GM12878 (cell line): ENCODE data around the gene STAT3. TPM values are rescaled to one million over a fixed set of nuclear protein-coding genes. Genes with fewer than 3 reads are reported as not detected.

ENCODE experiments used
- CEBPB ChIP-seq, 2 experiments: fragments of 150-350 bp in 1 of 2; IDR thresholded peaks; 2 replicates each; pipeline ENCODE4 v1.6.1; 2012 to 2014; ENCODE audit warnings: low read depth in 2 of 2, low read length in 2 of 2, borderline replicate concordance in 1 of 2, inconsistent platforms in 1 of 2
- CHD2 ChIP-seq: IDR thresholded peaks from 2 replicates; pipeline ENCODE4 v1.6.1; 2011; ENCODE audit warnings: low read depth, low read length, improper control_type of control experiment, borderline replicate concordance
- CREM ChIP-seq: IDR thresholded peaks from 2 replicates; pipeline ENCODE4 v1.6.1; 2014; ENCODE audit warnings: antibody characterized with exemption, low read depth
- EED ChIP-seq: sonication (generic); IDR thresholded peaks from 2 replicates; pipeline ENCODE4 v1.6.1; 2016; ENCODE audit warnings: antibody characterized with exemption, low read depth
- ESRRA ChIP-seq: IDR thresholded peaks from 2 replicates; pipeline ENCODE4 v1.6.1; 2012; ENCODE audit warnings: mild to moderate bottlenecking, low read length, improper control_type of control experiment
- IKZF1 ChIP-seq: fragments of 450-650 bp; conservative IDR thresholded peaks from 2 replicates; pipeline ENCODE4 v1.6.1; 2017; ENCODE audit warnings: antibody characterized with exemption, mild to moderate bottlenecking
- JUNB ChIP-seq: IDR thresholded peaks from 2 replicates; pipeline ENCODE4 v1.6.1; 2016; ENCODE audit warnings: antibody characterized with exemption, mild to moderate bottlenecking
- NFIC ChIP-seq: IDR thresholded peaks from 2 replicates; pipeline ENCODE4 v1.6.1; 2012; ENCODE audit warnings: low read depth, mild to moderate bottlenecking, inconsistent platforms, low read length, moderate library complexity
- POLR2A ChIP-seq: IDR thresholded peaks from 2 replicates; pipeline ENCODE4 v1.6.1; 2011; ENCODE audit warnings: low read depth, mild to moderate bottlenecking, low read length
- RUNX3 ChIP-seq: IDR thresholded peaks from 2 replicates; pipeline ENCODE4 v1.6.1; 2012; ENCODE audit warnings: low read length, inconsistent platforms
- TCF3 ChIP-seq: IDR thresholded peaks from 2 replicates; pipeline ENCODE4 v1.6.1; 2012; ENCODE audit warnings: low read depth, mild to moderate bottlenecking, low read length, borderline replicate concordance; ENCODE audit not compliant: insufficient read depth
- ZSCAN29 ChIP-seq: fragments of 450-650 bp; IDR thresholded peaks from 2 replicates; pipeline ENCODE4 v1.6.1; 2017; ENCODE audit warnings: mild to moderate bottlenecking, moderate library complexity
- polyA plus RNA-seq, 11 experiments: library from polyadenylated mRNA; depleted of rRNA in 4 of 11; unstranded in 6 of 11; stranded (reverse) in 5 of 11; fragments of >200 nt; fragmentation: Nextera tagmentation in 4 of 11; fragmentation: Illumina TruSeq in 1 of 11; extraction: Ambion mirVana in 4 of 11; extraction: Trizol in 1 of 11; gene quantifications; 1 replicate in 1 of 11; 2 replicates in 10 of 11; pipeline versions ENCODE4 v1.2.1 to v1.2.3, GENCODE V29; 2011 to 2016; ENCODE audit warnings: inconsistent platforms in 2 of 11, missing spikeins in 2 of 11, low read depth in 1 of 11
- total RNA-seq, 4 experiments: library from RNA; depleted of rRNA in 3 of 4; stranded (reverse); fragments of >200 nt in 3 of 4; fragmentation: Illumina TruSeq in 1 of 4; extraction: Trizol in 1 of 4; gene quantifications; 2 replicates each; pipeline versions ENCODE4 v1.2.1 to v1.2.3, GENCODE V29; 2013 to 2021
- TF ChIP-seq, protein P1 (sequence below): IDR thresholded peaks from 2 replicates; pipeline ENCODE4 v1.6.1; 2012; ENCODE audit warnings: low read depth, low read length, improper control_type of control experiment
- TF ChIP-seq, protein P2 (sequence below): fragments of 450-650 bp; conservative IDR thresholded peaks from 2 replicates; pipeline ENCODE4 v1.6.1; 2017; ENCODE audit warnings: mild to moderate bottlenecking, moderate library complexity
- TF ChIP-seq, protein P3 (sequence below): IDR thresholded peaks from 2 replicates; pipeline ENCODE4 v1.6.1; 2012; ENCODE audit warnings: mild to moderate bottlenecking, low read depth, low read length
- TF ChIP-seq, protein P4 (sequence below): IDR thresholded peaks from 2 replicates; pipeline ENCODE4 v1.6.1; 2011; ENCODE audit warnings: borderline replicate concordance, low read depth, mild to moderate bottlenecking, moderate library complexity, mixed read lengths, low read length; ENCODE audit not compliant: insufficient read depth; ENCODE audit errors: extremely low read length

STAT3 gene
- total and polyA plus RNA-seq, 10 of the 15 experiments (the other 5 are each of a cell fraction or from before 2014, with no cell fraction given) = 18.4 to 96.4 (median 60.9) TPM

DNA sequence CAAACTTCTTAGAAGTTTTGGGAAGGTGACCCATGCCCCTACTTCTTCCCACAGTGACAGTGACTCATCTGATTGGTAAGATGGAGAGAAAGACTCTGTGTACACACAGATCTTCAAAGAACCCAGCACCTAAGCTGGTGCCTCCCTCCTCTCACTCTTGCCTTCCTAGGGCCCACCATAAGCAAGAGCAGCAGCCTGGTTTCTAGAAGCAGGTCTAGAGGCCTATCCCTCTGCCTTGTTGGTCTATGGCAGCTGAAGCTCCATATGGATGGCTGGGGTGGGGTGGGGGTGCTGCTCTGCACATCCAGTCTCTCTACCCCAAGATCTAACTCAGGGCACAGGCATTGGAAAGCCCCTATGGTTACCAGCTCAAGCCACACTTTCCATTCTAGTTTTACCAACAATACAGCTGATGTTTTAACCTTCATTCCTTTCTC is 47.5 kb downstream of the STAT3 start (continued):
- TF ChIP-seq, protein P1, sequence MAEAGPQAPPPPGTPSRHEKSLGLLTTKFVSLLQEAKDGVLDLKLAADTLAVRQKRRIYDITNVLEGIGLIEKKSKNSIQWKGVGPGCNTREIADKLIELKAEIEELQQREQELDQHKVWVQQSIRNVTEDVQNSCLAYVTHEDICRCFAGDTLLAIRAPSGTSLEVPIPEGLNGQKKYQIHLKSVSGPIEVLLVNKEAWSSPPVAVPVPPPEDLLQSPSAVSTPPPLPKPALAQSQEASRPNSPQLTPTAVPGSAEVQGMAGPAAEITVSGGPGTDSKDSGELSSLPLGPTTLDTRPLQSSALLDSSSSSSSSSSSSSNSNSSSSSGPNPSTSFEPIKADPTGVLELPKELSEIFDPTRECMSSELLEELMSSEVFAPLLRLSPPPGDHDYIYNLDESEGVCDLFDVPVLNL = no peak
- TF ChIP-seq ESRRA = no peak
- TF ChIP-seq ZSCAN29 = no peak
- peak; percentile 53 for TF ChIP-seq RUNX3
- TF ChIP-seq NFIC = 0 out of 2 replicates have a peak, but pooled peaks have one; percentile 11
- TF ChIP-seq, protein P2, sequence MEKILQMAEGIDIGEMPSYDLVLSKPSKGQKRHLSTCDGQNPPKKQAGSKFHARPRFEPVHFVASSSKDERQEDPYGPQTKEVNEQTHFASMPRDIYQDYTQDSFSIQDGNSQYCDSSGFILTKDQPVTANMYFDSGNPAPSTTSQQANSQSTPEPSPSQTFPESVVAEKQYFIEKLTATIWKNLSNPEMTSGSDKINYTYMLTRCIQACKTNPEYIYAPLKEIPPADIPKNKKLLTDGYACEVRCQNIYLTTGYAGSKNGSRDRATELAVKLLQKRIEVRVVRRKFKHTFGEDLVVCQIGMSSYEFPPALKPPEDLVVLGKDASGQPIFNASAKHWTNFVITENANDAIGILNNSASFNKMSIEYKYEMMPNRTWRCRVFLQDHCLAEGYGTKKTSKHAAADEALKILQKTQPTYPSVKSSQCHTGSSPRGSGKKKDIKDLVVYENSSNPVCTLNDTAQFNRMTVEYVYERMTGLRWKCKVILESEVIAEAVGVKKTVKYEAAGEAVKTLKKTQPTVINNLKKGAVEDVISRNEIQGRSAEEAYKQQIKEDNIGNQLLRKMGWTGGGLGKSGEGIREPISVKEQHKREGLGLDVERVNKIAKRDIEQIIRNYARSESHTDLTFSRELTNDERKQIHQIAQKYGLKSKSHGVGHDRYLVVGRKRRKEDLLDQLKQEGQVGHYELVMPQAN = no peak
- TF ChIP-seq JUNB = no peak
- TF ChIP-seq CHD2 = no peak
- TF ChIP-seq EED = no peak; the same call in 1 of the 2 replicates
- TF ChIP-seq POLR2A = no peak
- TF ChIP-seq TCF3 = no peak
- TF ChIP-seq, protein P3, sequence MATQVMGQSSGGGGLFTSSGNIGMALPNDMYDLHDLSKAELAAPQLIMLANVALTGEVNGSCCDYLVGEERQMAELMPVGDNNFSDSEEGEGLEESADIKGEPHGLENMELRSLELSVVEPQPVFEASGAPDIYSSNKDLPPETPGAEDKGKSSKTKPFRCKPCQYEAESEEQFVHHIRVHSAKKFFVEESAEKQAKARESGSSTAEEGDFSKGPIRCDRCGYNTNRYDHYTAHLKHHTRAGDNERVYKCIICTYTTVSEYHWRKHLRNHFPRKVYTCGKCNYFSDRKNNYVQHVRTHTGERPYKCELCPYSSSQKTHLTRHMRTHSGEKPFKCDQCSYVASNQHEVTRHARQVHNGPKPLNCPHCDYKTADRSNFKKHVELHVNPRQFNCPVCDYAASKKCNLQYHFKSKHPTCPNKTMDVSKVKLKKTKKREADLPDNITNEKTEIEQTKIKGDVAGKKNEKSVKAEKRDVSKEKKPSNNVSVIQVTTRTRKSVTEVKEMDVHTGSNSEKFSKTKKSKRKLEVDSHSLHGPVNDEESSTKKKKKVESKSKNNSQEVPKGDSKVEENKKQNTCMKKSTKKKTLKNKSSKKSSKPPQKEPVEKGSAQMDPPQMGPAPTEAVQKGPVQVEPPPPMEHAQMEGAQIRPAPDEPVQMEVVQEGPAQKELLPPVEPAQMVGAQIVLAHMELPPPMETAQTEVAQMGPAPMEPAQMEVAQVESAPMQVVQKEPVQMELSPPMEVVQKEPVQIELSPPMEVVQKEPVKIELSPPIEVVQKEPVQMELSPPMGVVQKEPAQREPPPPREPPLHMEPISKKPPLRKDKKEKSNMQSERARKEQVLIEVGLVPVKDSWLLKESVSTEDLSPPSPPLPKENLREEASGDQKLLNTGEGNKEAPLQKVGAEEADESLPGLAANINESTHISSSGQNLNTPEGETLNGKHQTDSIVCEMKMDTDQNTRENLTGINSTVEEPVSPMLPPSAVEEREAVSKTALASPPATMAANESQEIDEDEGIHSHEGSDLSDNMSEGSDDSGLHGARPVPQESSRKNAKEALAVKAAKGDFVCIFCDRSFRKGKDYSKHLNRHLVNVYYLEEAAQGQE = no peak
- TF ChIP-seq IKZF1 = peak; percentile 48; the same call in 1 of the 2 replicates
- TF ChIP-seq, protein P4, sequence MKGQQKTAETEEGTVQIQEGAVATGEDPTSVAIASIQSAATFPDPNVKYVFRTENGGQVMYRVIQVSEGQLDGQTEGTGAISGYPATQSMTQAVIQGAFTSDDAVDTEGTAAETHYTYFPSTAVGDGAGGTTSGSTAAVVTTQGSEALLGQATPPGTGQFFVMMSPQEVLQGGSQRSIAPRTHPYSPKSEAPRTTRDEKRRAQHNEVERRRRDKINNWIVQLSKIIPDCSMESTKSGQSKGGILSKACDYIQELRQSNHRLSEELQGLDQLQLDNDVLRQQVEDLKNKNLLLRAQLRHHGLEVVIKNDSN = no peak
- TF ChIP-seq CEBPB (IDR thresholded peaks at IDR 0.05; ENCODE audit: borderline replicate concordance in 1 of 2, low read depth in 2 of 2, low read length in 2 of 2) = no peak
- no peak for TF ChIP-seq CREM
